HepG2 (cell line): ENCODE data around the gene TBCCD1. TPM values are rescaled to one million over a fixed set of nuclear protein-coding genes. Genes with fewer than 3 reads are reported as not detected.

Source experiments
- ADNP ChIP-seq: sonication (generic); formaldehyde crosslinking; IDR thresholded peaks from 2 replicates; pipeline ENCODE4 v1.4.0; 2020; ENCODE audit warnings: missing genetic modification reagents
- ARNTL ChIP-seq: sonication (generic); formaldehyde crosslinking; IDR thresholded peaks from 2 replicates; pipeline ENCODE4 v1.4.0; 2020; ENCODE audit warnings: mild to moderate bottlenecking, missing genetic modification reagents
- ATF5 ChIP-seq: sonication (generic); formaldehyde crosslinking; IDR thresholded peaks from 2 replicates; pipeline ENCODE4 v1.4.0; 2020; ENCODE audit warnings: mild to moderate bottlenecking, low read depth, missing genetic modification reagents
- FUBP1 ChIP-seq: sonication (generic); formaldehyde crosslinking; IDR thresholded peaks from 2 replicates; pipeline ENCODE4 v1.5.1; 2020; ENCODE audit warnings: missing genetic modification reagents, mild to moderate bottlenecking, borderline replicate concordance
- GFI1 ChIP-seq: sonication (generic); formaldehyde crosslinking; IDR thresholded peaks from 2 replicates; pipeline ENCODE4 v1.5.0; 2020; ENCODE audit warnings: missing genetic modification reagents, mild to moderate bottlenecking, borderline replicate concordance
- HMGA1 ChIP-seq: sonication (generic); formaldehyde crosslinking; conservative IDR thresholded peaks from 2 replicates; pipeline ENCODE4 v1.4.0; 2020; ENCODE audit warnings: missing genetic modification reagents
- HMGXB4 ChIP-seq, 2 experiments: sonication (generic) in 1 of 2; formaldehyde crosslinking in 1 of 2; IDR thresholded peaks; 2 replicates each; pipeline versions ENCODE4 v1.4.0 to v1.6.1; 2018 to 2020; ENCODE audit warnings: missing genetic modification reagents in 2 of 2, borderline replicate concordance in 1 of 2, low read depth in 1 of 2, mild to moderate bottlenecking in 1 of 2, missing biosample characterization in 1 of 2
- IRF1 ChIP-seq: sonication (generic); formaldehyde crosslinking; IDR thresholded peaks from 2 replicates; pipeline ENCODE4 v1.4.0; 2020; ENCODE audit warnings: low read depth, mild to moderate bottlenecking, missing genetic modification reagents
- KDM1A ChIP-seq: IDR thresholded peaks from 2 replicates; pipeline ENCODE4 v1.6.1; 2016; ENCODE audit warnings: missing compliant biosample characterization
- KDM6A ChIP-seq: IDR thresholded peaks from 2 replicates; pipeline ENCODE4 v1.6.1; 2016; ENCODE audit warnings: low read depth
- MBNL3 ChIP-seq: fragments of 250-450 bp; sonication (Bioruptor Pico); conservative IDR thresholded peaks from 2 replicates; pipeline ENCODE4 v1.8.0; 2022; ENCODE audit warnings: mild to moderate bottlenecking, inconsistent platforms
- MEIS1 ChIP-seq: sonication (generic); formaldehyde crosslinking; IDR thresholded peaks from 2 replicates; pipeline ENCODE4 v1.9.0; 2021; ENCODE audit warnings: mild to moderate bottlenecking, missing genetic modification reagents, moderate library complexity, borderline replicate concordance
- MTF1 ChIP-seq: sonication (generic); formaldehyde crosslinking; IDR thresholded peaks from 2 replicates; pipeline ENCODE4 v1.5.0; 2020; ENCODE audit warnings: missing genetic modification reagents
- MXD4 ChIP-seq: IDR thresholded peaks from 2 replicates; pipeline ENCODE4 v1.6.1; 2016; ENCODE audit warnings: mild to moderate bottlenecking, missing biosample characterization, missing genetic modification reagents
- NCOA1 ChIP-seq: sonication (generic); formaldehyde crosslinking; IDR thresholded peaks from 2 replicates; pipeline ENCODE4 v1.9.0; 2021; ENCODE audit warnings: missing genetic modification reagents
- REL ChIP-seq: sonication (generic); formaldehyde crosslinking; conservative IDR thresholded peaks from 2 replicates; pipeline ENCODE4 v1.8.0; 2022; ENCODE audit warnings: mild to moderate bottlenecking, missing genetic modification reagents, moderate library complexity
- SIX1 ChIP-seq: sonication (generic); formaldehyde crosslinking; IDR thresholded peaks from 2 replicates; pipeline ENCODE4 v1.4.0; 2020; ENCODE audit warnings: missing genetic modification reagents, borderline replicate concordance
- SRSF1 ChIP-seq: fragments of 200-400 bp; formaldehyde crosslinking; optimal IDR thresholded peaks from 2 replicates; pipeline ENCODE3; 2017; ENCODE audit warnings: mild to moderate bottlenecking, low read depth, low read length, moderate library complexity
- THAP8 ChIP-seq: sonication (generic); formaldehyde crosslinking; IDR thresholded peaks from 2 replicates; pipeline ENCODE4 v1.5.1; 2020; ENCODE audit warnings: missing genetic modification reagents, mild to moderate bottlenecking, borderline replicate concordance
- YEATS4 ChIP-seq: sonication (generic); formaldehyde crosslinking; IDR thresholded peaks from 2 replicates; pipeline ENCODE4 v1.4.0; 2020; ENCODE audit warnings: missing genetic modification reagents, borderline replicate concordance
- ZBTB7A ChIP-seq: sonication (generic); formaldehyde crosslinking; IDR thresholded peaks from 2 replicates; pipeline ENCODE4 v1.8.0; 2022; ENCODE audit warnings: mild to moderate bottlenecking, missing genetic modification reagents
- ZFY ChIP-seq: sonication (generic); formaldehyde crosslinking; IDR thresholded peaks from 2 replicates; pipeline ENCODE4 v1.4.0; 2020; ENCODE audit warnings: missing genetic modification reagents
- ZNF563 ChIP-seq: sonication (generic); formaldehyde crosslinking; IDR thresholded peaks from 2 replicates; pipeline ENCODE4 v1.8.0; 2022; ENCODE audit warnings: mild to moderate bottlenecking, moderate library complexity, missing genetic modification reagents
- ZNF644 ChIP-seq: IDR thresholded peaks from 2 replicates; pipeline ENCODE4 v1.6.1; 2016; ENCODE audit warnings: low read depth
- ZNF747 ChIP-seq: sonication (generic); formaldehyde crosslinking; IDR thresholded peaks from 2 replicates; pipeline ENCODE4 v1.8.1; 2023; ENCODE audit warnings: missing genetic modification reagents, mild to moderate bottlenecking, borderline replicate concordance
- polyA plus RNA-seq, 8 experiments: library from polyadenylated mRNA; depleted of rRNA in 3 of 8; stranded (reverse) in 7 of 8; unstranded in 1 of 8; fragments of >200 nt; fragmentation: Illumina TruSeq in 4 of 8; extraction: Trizol in 4 of 8; gene quantifications; 2 replicates each; pipeline versions ENCODE4 v1.2.1 to v1.2.3, GENCODE V29; 2011 to 2016; ENCODE audit warnings: low read depth in 4 of 8, missing spikeins in 1 of 8, mixed read lengths in 1 of 8; ENCODE audit not compliant: insufficient read depth in 1 of 8
- total RNA-seq, 5 experiments: library from RNA; depleted of rRNA; stranded (reverse); fragments of >200 nt; fragmentation: Illumina TruSeq; extraction: Trizol; gene quantifications; 2 replicates each; pipeline ENCODE4 v1.2.3, GENCODE V29; 2016; ENCODE audit warnings: low read depth in 1 of 5

The TBCCD1 gene
- total and polyA plus RNA-seq, 2 of the 13 experiments (the other 11 are each of a cell fraction or from before 2014, with no cell fraction given) = 13.6 to 16.2 TPM

GRCh38 chr3:186599142-186599784 is 32.1 kb upstream of the TBCCD1 start (continued):
- TF ChIP-seq ZBTB7A (CRISPR knock-in tag) = 0 out of 2 replicates have a peak, but pooled peaks have one; percentile 13
- no peak for TF ChIP-seq HMGA1 (CRISPR knock-in tag)
- no peak for TF ChIP-seq ZNF644 (CRISPR knock-in tag)
- TF ChIP-seq ZFY (CRISPR knock-in tag) = peak; percentile 67
- TF ChIP-seq IRF1 (CRISPR knock-in tag) = no peak
- TF ChIP-seq ZNF747 = 0 out of 2 replicates have a peak, but pooled peaks have one; percentile 36
- peak; percentile 76 for TF ChIP-seq ARNTL (CRISPR knock-in tag)
- TF ChIP-seq REL = 0 out of 2 replicates have a peak, but pooled peaks have one; percentile 69
- TF ChIP-seq MEIS1 (CRISPR knock-in tag) = peak; percentile 69
- no peak for TF ChIP-seq KDM1A (CRISPR knock-in tag)
- TF ChIP-seq ATF5 (CRISPR knock-in tag) = no peak
- TF ChIP-seq NCOA1 = peak; percentile 68; the same call in 1 of the 2 replicates
- no peak for TF ChIP-seq ADNP (CRISPR knock-in tag)
- peak; percentile 76 for TF ChIP-seq GFI1 (CRISPR knock-in tag)
- TF ChIP-seq SIX1 (CRISPR knock-in tag) = peak; percentile 77; the same call in 1 of the 2 replicates
- no peak for TF ChIP-seq SRSF1
- TF ChIP-seq FUBP1 (CRISPR knock-in tag) = no peak
- no peak for TF ChIP-seq MBNL3
- no peak for TF ChIP-seq ZNF563
- 0 out of 2 replicates have a peak, but pooled peaks have one; percentile 19 for TF ChIP-seq MXD4 (CRISPR knock-in tag)
- TF ChIP-seq HMGXB4 (CRISPR knock-in tag; IDR thresholded peaks at IDR 0.05; ENCODE audit: borderline replicate concordance in 1 of 2, low read depth in 1 of 2) = peak in 1 of 2 experiments; percentile 44; a peak in 1 of 4 replicates
- TF ChIP-seq THAP8 (CRISPR knock-in tag) = no peak
- no peak for TF ChIP-seq MTF1
- TF ChIP-seq YEATS4 (CRISPR knock-in tag) = no peak
- peak; percentile 90 for TF ChIP-seq KDM6A (CRISPR knock-in tag)
